Stimulated activated CD4-positive, alpha-beta T cell treated with anti-CD3 and anti-CD28 coated beads, Interleukin-12 subunit alpha, Interleukin-12 subunit beta, amount 100 ng/mL, for 48 hours (primary cell): Measurements from ENCODE around the gene GTSF1L.

ENCODE experiments used
- DNase-seq, 3 donors: peaks; one replicate each; pipeline ENCODE4 v3.0.0-alpha.2; 2020; ENCODE audit warnings: low read depth in 2 of 3, low spot score in 1 of 3

The GTSF1L gene

GRCh38 chr20:43746344-43747137, 19.7 kb upstream of the GTSF1L start:
- no peak for DNase-seq

- no peak for DNase-seq
Measured at GRCh38 chr20:43744966-43745730, 18.3 kb upstream of the GTSF1L start.

- DNase-seq = no peak
Measured at GRCh38 chr20:43744151-43744611, 17.4 kb upstream of the GTSF1L start.

- DNase-seq = no peak
Measured at GRCh38 chr20:43740642-43741041, 13.8 kb upstream of the GTSF1L start.

GRCh38 chr20:43739148-43739749, 12.4 kb upstream of the GTSF1L start:
- DNase-seq = no peak

- DNase-seq = no peak
Measured at GRCh38 chr20:43737925-43738324, 11.1 kb upstream of the GTSF1L start.

GRCh38 chr20:43736588-43737158, 9.9 kb upstream of the GTSF1L start:
- peak in 1 of 3 donors; percentile 51 for DNase-seq

- DNase-seq = no peak
Measured at GRCh38 chr20:43731927-43732326, 5.1 kb upstream of the GTSF1L start.

GRCh38 chr20:43731469-43731868, 4.7 kb upstream of the GTSF1L start:
- DNase-seq = no peak

GRCh38 chr20:43728686-43729255, 2.0 kb upstream of the GTSF1L start:
- no peak for DNase-seq

GRCh38 chr20:43727980-43728590, 1.3 kb upstream of the GTSF1L start:
- no peak for DNase-seq

- DNase-seq = no peak
Measured at GRCh38 chr20:43726333-43726732, 469 bp downstream of the GTSF1L start.

GRCh38 chr20:43725666-43726065, 1.1 kb downstream of the GTSF1L start:
- no peak for DNase-seq

- no peak for DNase-seq
Measured at GRCh38 chr20:43724383-43724782, 2.4 kb downstream of the GTSF1L start.

- no peak for DNase-seq
Measured at GRCh38 chr20:43723735-43724134, 3.1 kb downstream of the GTSF1L start.

GRCh38 chr20:43723186-43723585, 3.6 kb downstream of the GTSF1L start:
- no peak for DNase-seq

- DNase-seq = peak in 2 of 3 donors; percentile 19 to 20
Measured at GRCh38 chr20:43722153-43722505, 4.7 kb downstream of the GTSF1L start.

- no peak for DNase-seq
Measured at GRCh38 chr20:43721429-43722152, 5.2 kb downstream of the GTSF1L start.

- DNase-seq = no peak
Measured at GRCh38 chr20:43721097-43721428, 5.7 kb downstream of the GTSF1L start.

- no peak for DNase-seq
Measured at GRCh38 chr20:43720007-43720406, 6.8 kb downstream of the GTSF1L start.
